WI38 (cell line): ENCODE data around the gene TMEM184A.
A peak's percentile ranks its signal among the peaks of the same experiment; 100 is the strongest.

ENCODE experiments used
- H3K4me3 ChIP-seq: 2 replicates; pipeline ENCODE4 v1.5.1; 2011; ENCODE audit warnings: low read depth, mild to moderate bottlenecking, control low read depth, low read length
- CTCF ChIP-seq: IDR thresholded peaks from 2 replicates; pipeline ENCODE4 v1.5.1; 2012; ENCODE audit warnings: low read depth, mild to moderate bottlenecking, control low read depth, low read length

Gene TMEM184A

GRCh38 chr7:1540776-1541271, 15.2 kb downstream of the TMEM184A start:
- H3K4me3 ChIP-seq, result no peak overlapping the region

GRCh38 chr7:1539882-1540775, 15.9 kb downstream of the TMEM184A start:
- H3K4me3 ChIP-seq, result no peak overlapping the region

More at GRCh38 chr7:1540776-1541271, 15.2 kb downstream of the TMEM184A start:
- no peak for TF ChIP-seq CTCF

GRCh38 chr7:1539181-1539881, 16.7 kb downstream of the TMEM184A start:
- no peak overlapping the region; the same call in none of the 2 replicates for H3K4me3 ChIP-seq
- no peak for TF ChIP-seq CTCF

More at GRCh38 chr7:1539882-1540775, 15.9 kb downstream of the TMEM184A start:
- no peak for TF ChIP-seq CTCF

GRCh38 chr7:1538544-1539180, 17.3 kb downstream of the TMEM184A start:
- H3K4me3 ChIP-seq, result peak overlapping the region; percentile 62

GRCh38 chr7:1537535-1538412, 18.2 kb downstream of the TMEM184A start:
- no peak for TF ChIP-seq CTCF
- H3K4me3 ChIP-seq, result peak overlapping the region; percentile 62

More at GRCh38 chr7:1538544-1539180, 17.3 kb downstream of the TMEM184A start:
- TF ChIP-seq CTCF, result no peak

- H3K4me3 ChIP-seq, result peak overlapping the region; percentile 62
- no peak for TF ChIP-seq CTCF
Observed at GRCh38 chr7:1536743-1537534, 19.1 kb downstream of the TMEM184A start.
